ENCODE results near the gene HMX1.

Gene HMX1

DNA sequence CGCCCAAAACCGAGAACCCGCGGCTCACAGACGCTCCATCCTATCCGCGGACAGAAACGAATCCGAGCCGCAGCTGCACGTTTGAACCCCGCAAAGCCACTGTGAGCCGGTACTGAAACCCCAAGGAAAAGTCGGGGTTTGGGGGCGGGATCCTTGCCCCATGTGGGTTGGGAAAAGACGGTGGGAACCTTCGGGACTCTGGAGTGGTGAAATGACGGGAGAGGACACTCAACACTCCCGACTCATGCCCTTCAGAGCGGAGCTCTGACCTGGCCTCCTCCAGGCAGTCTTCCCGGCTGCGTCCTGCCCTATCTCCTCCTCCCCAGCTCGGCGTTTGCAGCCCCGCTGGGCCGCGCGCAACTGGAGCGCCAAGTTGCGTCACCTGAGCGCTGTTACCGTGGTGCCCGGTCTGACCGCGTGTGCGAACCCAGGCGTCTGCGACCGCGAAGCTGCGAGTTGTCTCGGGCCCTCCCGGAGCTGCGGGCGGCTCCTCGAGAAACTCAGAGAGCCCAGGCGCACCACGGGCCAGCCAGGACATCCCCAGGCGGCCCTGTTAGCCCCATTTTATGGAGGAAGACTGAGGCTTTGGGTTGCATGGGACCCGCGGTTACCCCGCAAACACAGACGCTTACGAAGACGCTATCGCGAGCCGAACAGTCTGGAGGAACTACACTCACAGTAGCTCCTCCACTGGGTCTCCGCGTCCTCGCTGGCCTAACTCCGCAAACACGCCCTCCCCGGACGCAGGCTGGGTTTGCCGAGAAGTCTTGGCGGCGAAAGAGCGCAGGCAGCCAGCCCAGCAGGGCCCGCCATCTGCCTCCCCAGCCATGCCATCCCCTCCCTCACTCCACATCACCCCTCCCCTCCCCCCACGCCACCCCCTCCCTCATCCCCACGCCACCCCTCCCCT is 20.3 kb upstream of the HMX1 start:
- DNase-seq = no peak

DNA sequence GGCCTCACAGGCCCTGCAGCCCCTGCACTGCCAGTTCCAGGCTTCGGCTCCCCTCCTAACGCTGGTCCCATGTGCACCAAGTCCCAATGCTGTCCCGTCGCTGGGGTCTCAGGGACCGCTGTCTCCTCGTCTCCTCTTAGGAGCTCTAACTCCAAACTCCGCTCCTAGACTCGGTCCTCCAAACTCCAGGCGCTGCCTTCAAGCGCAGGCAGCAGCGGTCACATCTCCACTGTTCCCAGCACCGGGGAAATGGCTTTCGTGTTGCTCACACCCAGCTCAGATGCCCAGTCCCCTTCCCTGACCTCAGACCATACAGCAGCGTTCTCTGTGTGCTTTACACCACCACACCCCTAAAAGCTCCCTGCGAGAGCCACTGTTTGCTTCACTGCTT is 19.6 kb upstream of the HMX1 start:
- no peak for DNase-seq

DNA sequence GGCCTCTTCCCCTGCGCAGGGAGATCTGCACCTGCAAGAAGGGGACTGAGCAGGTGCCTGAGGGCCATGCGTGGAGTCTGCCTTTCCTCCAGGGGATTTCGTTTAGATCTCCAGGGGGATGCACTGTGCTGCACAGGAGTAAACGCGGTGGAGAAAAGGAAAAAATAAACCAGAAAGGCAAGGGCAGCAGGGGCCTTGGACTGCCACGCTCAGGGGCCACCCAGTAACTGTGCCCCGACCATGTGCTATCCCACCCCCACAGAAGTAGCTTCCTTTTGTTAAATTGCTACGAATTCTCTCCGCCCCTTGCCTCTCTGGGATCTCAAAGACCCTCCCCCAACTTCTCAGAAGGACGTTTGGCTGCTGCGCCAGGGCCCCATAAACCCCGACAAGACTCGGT is 17.2 kb upstream of the HMX1 start:
- DNase-seq = no peak

DNA sequence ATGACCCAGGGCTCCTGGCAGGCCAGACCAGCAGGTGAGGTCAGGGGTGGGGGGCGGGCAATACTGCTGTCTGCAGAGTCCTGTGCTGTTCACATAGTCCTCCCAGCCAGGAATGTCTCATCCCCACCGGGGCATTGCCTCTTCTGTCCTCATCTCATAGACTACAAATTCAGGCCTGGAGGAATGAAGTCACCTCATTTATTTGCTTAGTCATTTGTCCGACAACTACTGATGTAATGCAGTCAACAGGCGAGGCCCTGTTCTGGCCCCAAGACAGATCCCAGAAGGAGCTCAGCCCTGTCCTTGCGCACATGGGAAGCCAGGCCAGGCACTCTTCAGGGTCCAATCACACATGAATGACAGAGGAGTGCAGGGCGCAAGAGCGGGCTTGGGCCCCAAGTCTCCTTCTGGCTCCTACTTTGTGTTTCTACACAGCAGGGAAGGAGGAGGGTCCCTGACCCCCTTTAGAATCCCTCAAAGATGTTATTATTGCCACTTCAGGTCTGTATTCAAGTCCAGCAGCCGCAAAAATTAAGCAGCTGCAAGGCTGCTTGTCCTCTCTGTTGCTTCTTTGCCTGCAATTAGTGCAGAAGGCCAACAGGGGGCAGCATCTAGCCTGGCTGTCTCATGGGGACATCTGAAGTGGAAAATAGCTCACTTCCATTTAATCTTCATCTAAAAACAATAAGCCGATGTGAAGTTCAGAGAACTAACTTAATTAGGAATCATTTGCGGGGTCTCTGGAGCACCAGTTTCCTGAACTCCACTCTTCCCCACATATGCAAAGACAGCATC is 15.2 kb upstream of the HMX1 start:
- DNase-seq = no peak

DNA sequence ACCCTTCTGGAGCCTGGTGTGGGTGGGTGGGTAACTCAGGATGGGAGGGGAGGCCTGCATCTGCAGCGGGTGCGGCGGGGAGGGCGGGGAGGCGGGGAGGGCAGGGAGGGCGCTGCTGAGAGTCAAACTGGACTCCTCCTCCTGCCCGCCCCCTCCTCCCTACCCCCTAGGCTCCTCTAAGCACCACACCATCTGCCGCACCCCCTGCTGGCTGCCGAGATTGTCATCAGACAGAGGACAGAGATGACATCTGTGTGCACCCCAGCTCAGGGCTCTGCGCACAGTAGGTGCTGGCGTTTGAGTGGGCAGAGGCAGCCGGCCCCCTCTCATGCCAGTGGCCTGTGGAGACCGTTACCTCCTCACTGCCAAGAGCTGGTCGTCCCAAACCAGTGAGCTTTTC is 10.6 kb upstream of the HMX1 start:
- DNase-seq = no peak

DNA sequence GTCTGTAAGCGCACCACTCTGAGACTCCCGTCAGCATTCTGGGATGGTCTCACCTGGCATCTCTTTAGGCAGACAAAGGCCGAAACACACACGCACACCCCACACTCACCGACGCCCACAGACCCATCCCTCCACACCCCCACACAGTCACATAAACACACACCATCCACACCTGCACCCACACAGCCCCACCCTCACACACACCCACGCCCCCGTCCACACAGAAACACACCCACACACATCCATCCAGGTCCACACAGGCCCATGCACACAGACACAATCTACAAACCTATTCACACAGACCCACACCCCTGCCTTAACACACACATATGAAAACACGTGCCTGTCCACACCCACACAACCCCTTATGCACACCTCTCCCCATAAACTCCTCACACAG is 9.2 kb upstream of the HMX1 start:
- no peak for DNase-seq

DNA sequence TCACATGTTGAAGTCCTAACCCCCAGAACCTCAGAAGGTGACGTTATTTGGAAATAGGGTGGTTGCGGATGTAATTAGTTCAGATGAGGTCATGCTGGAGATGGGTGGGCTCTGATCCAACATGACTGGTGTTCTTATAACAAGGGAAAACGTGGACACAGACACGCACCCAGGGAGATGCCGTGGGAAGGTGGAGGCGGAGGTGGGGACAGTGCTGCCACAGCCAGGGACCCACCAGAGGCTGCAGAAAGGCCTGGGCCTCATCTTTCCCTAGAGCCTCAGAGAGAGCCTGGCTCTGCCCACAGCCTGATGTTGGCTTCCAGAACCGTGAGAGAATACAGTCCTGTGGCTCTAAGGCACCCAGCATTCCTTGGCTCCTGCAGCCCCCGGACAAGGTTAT is 7.9 kb upstream of the HMX1 start:
- DNase-seq = no peak

DNA sequence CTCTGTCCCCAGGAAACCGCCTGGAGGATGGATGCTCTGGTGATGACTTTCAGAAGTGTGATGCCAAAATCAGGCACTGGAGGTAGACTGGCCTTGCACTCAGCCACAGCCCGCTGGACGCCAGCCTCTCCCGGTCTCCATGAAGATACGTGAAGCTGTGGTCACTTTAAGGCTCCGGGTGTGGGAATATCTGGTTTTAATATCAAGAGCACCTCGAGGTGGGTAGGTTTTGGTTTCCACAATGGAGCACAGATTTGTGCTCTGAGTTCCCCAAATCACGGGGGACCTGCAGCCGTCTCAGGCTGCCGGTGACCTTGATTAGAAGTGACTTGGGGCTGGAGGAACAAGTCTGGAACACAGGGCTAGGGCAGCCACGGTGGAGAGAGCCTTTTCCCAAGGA is 6.8 kb upstream of the HMX1 start:
- no peak for DNase-seq

DNA sequence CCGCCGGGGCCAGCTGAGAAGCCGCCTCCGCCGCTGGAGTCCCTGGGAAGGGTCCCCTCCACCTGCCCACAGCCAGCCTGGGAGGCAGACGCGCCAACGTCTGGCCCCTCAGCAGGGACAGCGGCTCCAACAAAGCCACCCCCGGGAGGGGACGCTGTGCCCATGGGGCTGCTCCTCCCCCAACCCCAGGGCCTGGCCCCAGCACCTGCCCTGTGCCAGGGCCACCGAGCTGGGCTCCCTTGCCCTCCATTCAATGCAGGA is 6.1 kb upstream of the HMX1 start:
- DNase-seq = no peak

DNA sequence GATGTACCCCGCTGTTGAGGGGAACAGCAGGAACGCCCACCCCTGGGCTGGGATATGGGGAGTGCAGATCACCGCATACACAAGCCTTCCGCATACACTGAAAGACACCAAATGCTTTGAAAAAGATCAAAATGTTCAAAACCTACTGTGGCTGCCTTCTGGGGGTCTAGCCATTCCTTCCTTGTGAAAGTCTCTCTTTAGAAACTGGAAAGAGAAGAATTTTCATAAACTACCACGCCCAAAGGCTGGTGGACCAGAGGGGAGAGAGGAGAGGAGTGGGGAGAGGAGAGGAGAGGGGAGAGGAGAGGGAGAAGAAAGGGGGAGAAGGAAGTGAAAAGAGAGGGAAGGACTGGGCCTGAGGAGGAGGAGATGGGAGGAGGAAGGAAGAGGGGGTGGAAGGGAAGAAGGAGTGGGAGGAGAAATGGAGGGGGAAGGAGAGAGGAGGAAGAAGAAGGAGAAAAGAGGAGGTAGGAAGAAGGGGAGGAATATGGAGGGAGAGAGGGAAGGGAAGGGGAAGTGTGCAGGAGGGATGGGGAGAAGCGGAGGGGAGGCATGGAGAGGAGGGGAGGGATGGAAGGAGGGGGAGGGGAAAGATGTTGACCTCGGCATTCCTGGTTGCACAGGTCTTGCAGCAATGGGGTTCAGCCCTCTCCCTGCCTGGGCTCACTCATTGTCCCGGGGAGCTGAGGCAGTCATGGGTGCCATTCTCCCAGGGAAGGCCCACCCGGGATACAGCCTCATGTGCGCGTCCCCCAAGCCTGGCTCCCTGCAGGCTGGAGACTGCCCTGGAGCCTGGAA is 5.5 kb upstream of the HMX1 start:
- no peak for DNase-seq

DNA sequence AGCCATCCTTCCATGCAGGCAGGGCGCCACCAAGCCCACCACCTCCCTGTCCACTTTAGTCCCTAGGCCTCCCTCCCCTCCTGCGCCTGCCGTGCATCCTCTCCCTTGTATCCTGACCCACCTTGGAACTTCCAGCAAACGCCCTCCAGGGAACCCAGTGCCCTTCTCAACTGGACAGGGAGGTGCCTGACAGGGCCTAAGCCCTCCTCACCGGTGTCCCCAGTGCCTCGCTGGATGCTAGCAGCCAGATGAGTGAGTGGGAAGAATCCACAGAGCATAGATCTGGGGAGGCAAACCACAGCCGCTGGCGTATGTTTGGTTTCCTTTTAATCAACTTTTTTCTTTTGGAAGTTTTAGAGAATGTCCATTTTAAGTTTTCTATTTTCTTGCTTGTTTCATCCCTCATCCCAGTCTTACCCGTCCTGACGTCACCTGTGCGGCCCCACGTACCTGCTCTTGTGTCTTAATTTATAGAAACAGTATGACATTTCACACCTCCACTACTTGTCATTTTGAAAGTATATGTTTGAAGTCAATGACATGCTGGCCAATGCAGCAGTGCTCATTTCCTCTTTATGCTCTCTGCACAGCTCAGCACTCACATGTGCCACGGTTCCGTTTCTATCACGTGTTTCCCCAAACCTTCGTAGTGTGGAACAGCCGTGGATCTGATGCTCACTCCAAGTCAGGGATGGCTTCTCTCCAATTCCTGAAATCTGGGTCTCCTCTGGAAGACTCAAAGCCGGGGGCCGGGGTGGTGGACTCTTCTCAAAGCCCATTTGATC is 3.4 kb upstream of the HMX1 start:
- DNase-seq = no peak

DNA sequence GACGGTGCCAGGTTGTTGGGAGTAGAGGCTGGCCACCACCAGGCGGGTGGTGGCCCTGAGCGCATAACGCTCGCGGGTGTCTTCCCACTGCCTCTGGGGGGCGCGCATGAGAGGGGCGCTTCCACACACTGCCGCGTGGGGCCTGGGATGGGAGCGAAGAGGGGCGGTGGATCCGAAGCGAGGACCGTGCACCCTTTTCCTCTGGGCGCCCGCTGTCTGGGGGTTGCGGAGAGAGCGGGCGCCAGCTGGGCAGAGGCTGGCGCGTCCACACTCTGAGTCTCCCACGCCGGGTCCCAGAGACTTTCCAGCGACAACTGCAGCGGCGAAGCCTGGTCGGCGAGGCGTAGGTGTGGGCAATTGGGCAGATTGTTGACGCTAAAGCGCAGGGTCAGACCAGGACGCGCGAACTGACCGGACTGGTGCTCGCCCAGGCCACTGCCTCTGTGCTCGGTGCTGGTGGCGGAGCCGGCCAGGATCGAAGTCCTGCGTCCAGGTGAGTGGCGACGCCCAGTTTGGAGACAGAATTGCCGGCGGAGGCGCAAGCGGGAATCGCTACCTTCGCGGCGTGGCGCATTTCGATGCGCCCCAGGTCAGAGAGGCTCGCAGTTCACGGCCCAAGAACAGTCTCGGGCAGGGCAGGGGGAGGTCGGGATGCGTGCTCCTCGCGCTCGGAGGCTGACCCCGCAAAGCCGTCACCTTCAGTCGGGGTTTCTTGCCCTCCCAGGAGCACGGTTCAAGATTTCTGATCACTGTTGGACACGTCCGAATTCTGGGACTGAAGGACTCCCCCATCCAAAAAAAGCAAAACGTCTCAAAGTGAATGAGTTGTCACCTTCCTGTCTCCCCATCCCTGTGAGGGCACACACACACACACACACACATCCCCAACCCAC is 2.6 kb upstream of the HMX1 start:
- DNase-seq = no peak

DNA sequence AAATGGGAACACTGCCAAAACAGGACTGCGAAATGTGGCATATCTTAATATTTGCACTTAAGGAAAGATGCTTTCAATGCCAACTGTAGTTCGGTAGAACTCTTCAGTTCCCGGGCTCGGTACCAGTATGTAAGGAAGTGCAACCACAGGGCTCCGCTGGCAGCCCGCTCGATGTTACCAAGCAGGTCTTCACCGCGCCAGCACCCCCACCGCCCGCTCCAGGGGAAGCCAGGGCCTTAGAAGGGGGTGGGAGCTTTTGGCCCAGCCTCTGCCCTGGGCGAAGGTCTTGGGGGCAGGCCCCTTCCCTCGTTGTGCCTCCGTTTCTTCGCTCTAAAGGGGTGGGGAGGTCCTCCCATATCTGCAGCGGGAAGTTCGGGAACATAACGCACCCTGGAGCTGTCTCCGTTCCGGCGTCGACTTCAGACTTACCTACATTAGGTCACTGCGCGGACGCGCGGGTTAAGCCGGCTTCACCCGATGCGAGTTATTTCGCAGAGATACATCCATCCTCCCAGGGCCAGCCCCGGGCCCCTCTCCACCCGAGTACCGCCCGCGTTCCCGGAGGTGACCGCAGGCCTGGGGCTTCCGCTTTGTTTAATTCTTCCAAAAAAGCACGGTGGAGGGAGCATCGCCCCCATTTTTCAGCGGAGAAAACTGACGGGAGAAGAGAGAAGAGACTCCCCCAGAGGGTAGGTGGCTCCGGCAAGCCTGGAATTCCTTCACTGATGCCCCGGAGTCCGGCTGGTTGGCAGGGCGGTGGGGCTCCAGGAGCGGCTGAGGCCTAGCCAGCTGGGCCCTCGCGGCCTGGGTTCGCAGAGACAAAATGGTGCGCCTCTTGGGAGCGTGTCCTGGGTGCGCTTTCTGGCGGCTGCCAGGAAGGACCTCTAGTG is 1.0 kb upstream of the HMX1 start:
- no peak for DNase-seq

DNA sequence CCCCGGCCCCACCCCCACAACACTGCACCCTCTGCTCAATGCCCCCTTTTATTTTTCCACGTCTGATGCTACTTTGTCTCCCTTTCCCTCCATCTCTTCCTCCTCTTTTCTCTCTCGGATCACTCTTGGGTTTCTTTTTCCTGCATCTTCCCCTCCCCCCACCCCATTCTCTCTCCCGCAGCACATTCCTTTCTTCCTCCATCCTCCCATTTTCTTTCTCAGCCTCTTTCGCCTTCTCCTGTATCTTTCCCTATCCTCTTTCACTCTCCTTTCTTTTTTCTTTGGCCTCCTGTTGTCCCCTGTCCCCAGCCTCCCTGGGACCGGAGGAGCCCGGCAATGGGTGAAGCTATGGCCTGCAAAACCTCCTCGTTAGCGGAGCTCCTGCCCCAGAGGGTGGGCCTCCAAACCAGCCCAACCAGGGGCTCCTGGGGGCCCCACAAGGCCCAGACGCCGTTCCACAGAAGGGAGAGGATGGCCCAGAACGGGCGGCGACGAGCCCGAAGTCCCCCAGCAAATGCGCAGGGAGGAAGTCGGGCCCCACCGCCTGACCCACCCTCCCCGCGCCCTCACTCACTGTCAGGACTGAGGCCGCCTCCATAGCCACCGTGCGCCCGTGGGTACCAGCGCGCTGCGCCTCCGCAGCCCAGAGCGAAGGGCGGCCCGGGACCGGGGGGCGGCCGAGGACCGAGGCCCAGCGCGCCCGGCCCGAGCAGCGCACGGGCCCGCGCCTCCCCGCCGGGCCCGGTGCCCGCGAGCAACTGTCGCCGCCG is 807 bp downstream of the HMX1 start:
- no peak for DNase-seq

DNA sequence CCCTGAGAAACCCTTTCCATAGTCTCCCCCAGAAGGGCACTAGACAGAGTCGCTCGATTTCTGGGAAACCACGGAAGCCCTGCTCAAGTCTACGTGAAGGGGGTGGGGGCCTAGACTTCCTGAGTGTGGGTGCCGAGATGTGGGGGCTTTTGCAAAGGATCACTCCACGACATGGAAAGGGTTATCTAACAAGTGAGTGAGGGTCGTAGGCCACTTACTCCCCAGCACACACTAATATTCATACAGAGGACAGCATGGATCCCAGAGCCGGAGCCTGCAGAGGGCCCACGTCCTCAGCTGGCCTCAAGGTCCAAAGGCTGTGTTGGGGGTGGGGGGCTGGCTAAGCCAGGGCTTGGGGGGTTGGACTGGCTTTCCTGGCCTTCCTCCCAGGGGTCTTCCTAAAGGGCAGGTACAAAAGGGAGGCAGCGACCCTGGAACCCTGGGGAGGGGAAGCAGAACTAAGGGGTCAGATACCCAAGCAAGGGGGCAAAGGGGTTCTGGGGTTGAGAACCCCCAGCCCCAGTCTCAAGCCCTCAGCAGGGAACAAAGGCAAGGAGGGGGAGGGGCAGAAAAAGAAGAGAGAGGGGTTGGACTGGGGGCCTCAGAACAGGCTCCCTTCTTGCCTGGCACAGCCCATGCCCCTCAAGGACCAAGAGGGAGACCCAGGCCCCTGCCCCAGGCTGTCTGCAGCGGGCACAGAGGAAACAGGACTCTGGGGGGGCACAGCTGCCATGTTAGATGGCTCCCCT is 1.6 kb downstream of the HMX1 start:
- DNase-seq = no peak

DNA sequence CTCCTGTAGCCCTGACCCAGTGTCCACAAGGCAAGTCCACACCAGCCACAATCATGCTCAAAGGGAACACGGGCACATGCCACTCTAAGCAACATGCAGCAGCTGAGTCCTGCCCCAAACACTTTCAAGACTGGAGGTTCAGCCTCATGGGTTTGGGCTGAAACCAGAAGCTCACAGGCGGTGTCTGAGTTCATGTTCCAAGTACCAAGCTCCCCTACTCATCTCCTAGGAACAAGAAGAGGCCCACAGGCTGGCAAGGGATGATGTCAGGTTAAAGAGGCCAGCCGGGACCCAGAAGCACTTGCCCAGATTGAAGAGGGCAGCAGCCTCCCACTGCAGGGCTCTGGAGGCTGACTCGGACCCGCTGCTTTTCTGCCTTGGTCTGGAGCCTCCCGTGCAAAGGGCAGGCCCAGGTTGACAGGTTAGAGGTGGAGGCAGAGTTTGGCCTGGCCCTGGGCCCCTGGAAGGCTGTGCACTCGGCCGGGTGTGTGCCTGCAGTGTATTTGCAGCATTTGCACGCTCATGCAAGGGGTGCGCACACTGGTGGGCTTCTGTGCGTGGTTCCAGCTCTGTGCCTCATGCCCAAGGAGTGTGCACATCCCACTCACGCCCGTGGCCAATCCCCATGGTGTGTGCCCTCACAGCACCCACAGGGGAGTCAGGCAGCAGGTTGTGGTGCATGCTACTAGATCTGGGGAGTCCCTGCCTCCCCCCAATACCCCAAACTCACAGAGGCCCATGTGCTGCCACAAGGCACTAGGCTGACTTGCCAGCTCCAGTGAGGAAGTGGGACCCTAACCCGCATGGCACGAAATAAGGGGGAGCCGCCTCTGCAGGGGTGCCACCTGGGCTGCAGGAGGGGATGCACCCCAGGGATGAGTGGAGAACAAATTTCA is 2.4 kb downstream of the HMX1 start:
- DNase-seq = no peak

DNA sequence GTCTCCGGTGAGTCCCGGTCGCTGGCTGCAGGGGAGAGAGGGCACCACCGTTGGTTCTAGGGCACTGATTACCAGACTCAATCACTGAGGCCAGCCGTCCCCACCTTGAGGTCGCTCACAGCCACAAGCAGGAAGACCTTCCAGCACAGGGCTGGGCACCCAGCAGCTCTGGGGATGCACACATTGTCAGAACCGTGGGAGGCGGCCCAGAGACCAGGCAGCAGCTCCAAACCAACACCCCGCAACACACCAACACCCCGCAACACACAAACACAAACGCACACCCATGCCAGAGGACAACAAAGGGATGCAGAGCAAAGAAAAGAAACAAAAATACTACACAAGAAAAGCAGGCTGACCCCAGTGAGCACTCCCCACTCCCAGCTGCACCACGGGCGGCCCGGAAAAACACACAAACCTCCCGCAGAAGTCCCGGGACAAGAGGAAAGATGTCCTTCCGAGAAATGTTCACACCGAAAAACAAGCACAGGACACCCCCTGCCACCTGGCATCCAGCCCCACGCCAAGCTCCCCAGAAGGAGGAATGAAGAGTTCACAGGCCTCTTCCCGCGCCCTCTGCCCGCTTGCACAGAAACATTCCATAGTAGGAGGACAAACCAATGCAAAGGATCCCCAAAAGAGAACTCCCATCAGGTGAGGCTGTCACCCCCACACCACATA is 3.2 kb downstream of the HMX1 start:
- no peak for DNase-seq

Data from SW 1271 (cell line).